WTC11 (cell line): ENCODE results near the gene KCNT2. TPM values are rescaled to one million over a fixed set of nuclear protein-coding genes. Genes with fewer than 3 reads are reported as not detected.

ENCODE experiments used
- CTCF ChIP-seq: fragments of 200-600 bp; IDR thresholded peaks from 2 replicates; pipeline ENCODE4 v1.8.0; 2022; ENCODE audit warnings: antibody characterized with exemption
- E2F4 ChIP-seq: sonication (generic); formaldehyde crosslinking; IDR thresholded peaks from 2 replicates; pipeline ENCODE4 v1.8.1; 2022; ENCODE audit warnings: low read depth, mild to moderate bottlenecking, moderate library complexity, missing genetic modification reagents, borderline replicate concordance
- ESRRA ChIP-seq: sonication (generic); formaldehyde crosslinking; IDR thresholded peaks from 2 replicates; pipeline ENCODE4 v1.8.1; 2022; ENCODE audit warnings: mild to moderate bottlenecking, missing genetic modification reagents, borderline replicate concordance
- GTF2I ChIP-seq: fragments of 250-450 bp; sonication (Bioruptor Pico); conservative IDR thresholded peaks from 2 replicates; pipeline ENCODE4 v1.4.0; 2021; ENCODE audit warnings: mild to moderate bottlenecking
- HMGXB4 ChIP-seq: sonication (generic); formaldehyde crosslinking; IDR thresholded peaks from 2 replicates; pipeline ENCODE4 v1.8.1; 2023; ENCODE audit warnings: mild to moderate bottlenecking, moderate library complexity, missing genetic modification reagents
- NR2C2 ChIP-seq: sonication (generic); formaldehyde crosslinking; IDR thresholded peaks from 2 replicates; pipeline ENCODE4 v1.8.0; 2022; ENCODE audit warnings: mild to moderate bottlenecking, missing genetic modification reagents
- NR3C1 ChIP-seq: sonication (generic); formaldehyde crosslinking; conservative IDR thresholded peaks from 2 replicates; pipeline ENCODE4 v1.8.1; 2023; ENCODE audit warnings: low read depth, mild to moderate bottlenecking, missing genetic modification reagents
- ZNF232 ChIP-seq: sonication (generic); formaldehyde crosslinking; IDR thresholded peaks from 2 replicates; pipeline ENCODE4 v1.8.0; 2022; ENCODE audit warnings: mild to moderate bottlenecking, missing genetic modification reagents
- ZNF263 ChIP-seq: sonication (generic); formaldehyde crosslinking; IDR thresholded peaks from 2 replicates; pipeline ENCODE4 v1.8.1; 2022; ENCODE audit warnings: low read depth, mild to moderate bottlenecking, moderate library complexity, missing genetic modification reagents
- ZNF416 ChIP-seq: fragments of 250-450 bp; sonication (Bioruptor Pico); IDR thresholded peaks from 2 replicates; pipeline ENCODE4 v1.9.0; 2021; ENCODE audit warnings: mild to moderate bottlenecking, inconsistent platforms
- ZNF532 ChIP-seq: fragments of 250-450 bp; sonication (Bioruptor Pico); IDR thresholded peaks from 2 replicates; pipeline ENCODE4 v1.9.0; 2021; ENCODE audit warnings: mild to moderate bottlenecking, borderline replicate concordance
- total RNA-seq: library from RNA; stranded (reverse); gene quantifications from 3 replicates; pipeline ENCODE4 v1.2.3, GENCODE V29; 2021
- TF ChIP-seq, protein P1 (sequence below): sonication (generic); formaldehyde crosslinking; IDR thresholded peaks from 2 replicates; pipeline ENCODE4 v1.8.0; 2022; ENCODE audit warnings: mild to moderate bottlenecking, missing genetic modification reagents
- TF ChIP-seq, protein P2 (sequence below): sonication (generic); formaldehyde crosslinking; IDR thresholded peaks from 2 replicates; pipeline ENCODE4 v1.8.1; 2023; ENCODE audit warnings: mild to moderate bottlenecking, missing genetic modification reagents

KCNT2 gene
- total RNA-seq, 1 experiment from 2014 or later: 11.6 TPM

GRCh38 chr1:196405839-196406238 is 202.4 kb downstream of the KCNT2 start (continued):
- TF ChIP-seq, protein P1, sequence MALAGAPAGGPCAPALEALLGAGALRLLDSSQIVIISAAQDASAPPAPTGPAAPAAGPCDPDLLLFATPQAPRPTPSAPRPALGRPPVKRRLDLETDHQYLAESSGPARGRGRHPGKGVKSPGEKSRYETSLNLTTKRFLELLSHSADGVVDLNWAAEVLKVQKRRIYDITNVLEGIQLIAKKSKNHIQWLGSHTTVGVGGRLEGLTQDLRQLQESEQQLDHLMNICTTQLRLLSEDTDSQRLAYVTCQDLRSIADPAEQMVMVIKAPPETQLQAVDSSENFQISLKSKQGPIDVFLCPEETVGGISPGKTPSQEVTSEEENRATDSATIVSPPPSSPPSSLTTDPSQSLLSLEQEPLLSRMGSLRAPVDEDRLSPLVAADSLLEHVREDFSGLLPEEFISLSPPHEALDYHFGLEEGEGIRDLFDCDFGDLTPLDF (CRISPR knock-in tag): no peak
- TF ChIP-seq GTF2I (CRISPR knock-in tag): no peak
- TF ChIP-seq NR3C1 (CRISPR knock-in tag): no peak
- TF ChIP-seq HMGXB4 (CRISPR knock-in tag): no peak
- no peak for TF ChIP-seq ZNF416 (CRISPR knock-in tag)
- TF ChIP-seq ZNF263 (CRISPR knock-in tag): no peak
- TF ChIP-seq, protein P2, sequence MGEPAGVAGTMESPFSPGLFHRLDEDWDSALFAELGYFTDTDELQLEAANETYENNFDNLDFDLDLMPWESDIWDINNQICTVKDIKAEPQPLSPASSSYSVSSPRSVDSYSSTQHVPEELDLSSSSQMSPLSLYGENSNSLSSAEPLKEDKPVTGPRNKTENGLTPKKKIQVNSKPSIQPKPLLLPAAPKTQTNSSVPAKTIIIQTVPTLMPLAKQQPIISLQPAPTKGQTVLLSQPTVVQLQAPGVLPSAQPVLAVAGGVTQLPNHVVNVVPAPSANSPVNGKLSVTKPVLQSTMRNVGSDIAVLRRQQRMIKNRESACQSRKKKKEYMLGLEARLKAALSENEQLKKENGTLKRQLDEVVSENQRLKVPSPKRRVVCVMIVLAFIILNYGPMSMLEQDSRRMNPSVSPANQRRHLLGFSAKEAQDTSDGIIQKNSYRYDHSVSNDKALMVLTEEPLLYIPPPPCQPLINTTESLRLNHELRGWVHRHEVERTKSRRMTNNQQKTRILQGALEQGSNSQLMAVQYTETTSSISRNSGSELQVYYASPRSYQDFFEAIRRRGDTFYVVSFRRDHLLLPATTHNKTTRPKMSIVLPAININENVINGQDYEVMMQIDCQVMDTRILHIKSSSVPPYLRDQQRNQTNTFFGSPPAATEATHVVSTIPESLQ (CRISPR knock-in tag): no peak
- no peak for TF ChIP-seq ZNF232
- TF ChIP-seq NR2C2 (CRISPR knock-in tag): no peak
- TF ChIP-seq ESRRA (CRISPR knock-in tag): no peak
- TF ChIP-seq CTCF: no peak
- no peak for TF ChIP-seq ZNF532
- no peak for TF ChIP-seq E2F4 (CRISPR knock-in tag)
- TF ChIP-seq, all 79 proteins: peak for 0
